GM19043 (cell line): ENCODE results near the gene BMP7.
"Not testable (repeated sequence)": the region's sequence is repeated elsewhere in the genome, so short reads cannot be mapped to it uniquely, and the experiment has no call there.

Source experiments
- ATAC-seq: cut with Tn5 transposase; IDR thresholded peaks from one replicate; pipeline ENCODE4 v1.9.1; 2021; ENCODE audit warnings: low read depth; ENCODE audit not compliant: unreplicated experiment

BMP7 gene

DNA sequence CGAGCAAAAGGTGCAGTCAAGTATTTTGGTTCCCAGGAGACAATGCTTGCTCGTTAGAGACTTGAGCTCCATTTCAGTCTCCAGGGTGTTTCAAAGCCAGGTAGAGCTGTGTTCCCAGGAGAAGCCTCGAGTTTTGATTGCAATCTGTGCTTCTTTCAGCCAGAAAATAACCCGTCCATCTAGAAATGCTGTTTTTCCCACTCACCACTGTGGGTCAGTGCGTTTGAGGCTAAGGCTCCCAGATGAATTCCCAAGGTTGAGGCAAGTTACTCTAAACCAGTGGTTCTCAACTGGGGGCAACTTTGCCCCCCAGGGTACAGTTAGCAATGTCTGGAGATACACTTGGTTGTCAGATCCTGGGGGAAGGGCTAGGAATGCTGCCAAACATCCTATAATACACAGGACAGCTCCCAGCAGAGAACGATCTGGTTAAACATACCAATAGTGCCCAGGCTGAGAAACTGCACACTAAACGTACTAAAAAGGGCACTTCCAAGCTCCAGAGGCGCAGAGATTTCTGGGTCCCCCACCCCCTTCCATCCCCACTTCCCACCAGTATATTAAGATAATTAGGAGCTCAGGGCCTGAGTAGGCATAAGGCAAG is 13.8 kb downstream of the BMP7 start:
- ATAC-seq, result no peak

DNA sequence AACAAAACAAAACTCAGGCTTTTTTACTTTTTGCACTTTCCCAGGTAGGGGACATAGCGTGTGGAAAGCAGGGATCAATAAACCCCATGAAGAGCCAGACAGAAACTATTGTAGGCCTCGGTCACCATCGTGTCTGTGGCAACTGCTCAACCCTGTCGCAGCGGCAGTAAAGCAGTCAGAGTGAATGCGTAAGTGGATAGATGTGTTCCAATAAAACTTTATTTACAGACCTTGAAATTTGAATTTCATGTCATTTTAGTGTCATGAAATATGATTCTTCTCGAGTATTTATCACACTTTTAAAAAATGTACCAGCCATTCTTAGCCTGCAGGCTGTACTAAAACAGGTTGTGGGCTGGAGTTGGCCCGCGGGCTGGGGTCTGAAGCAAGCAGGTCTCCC is 14.5 kb downstream of the BMP7 start:
- no peak for ATAC-seq

DNA sequence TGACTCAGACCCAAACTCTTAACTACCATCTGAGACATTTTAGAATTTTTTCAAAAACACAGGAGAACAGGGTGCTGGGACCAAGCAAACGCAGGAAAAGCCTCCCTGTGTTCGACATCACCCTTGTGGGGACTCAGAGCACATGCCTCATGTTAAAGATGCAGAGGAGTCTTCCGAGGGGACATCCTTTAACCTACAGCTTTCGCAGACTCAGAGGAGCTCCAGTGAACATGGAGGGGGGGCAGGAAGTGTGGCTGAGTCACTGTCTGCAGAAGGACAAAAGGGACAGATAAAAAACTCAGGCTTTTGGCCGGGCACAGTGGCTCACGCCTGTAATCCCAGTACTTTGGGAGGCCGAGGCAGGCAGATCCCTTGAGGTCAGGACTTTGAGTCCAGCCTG is 15.1 kb downstream of the BMP7 start:
- ATAC-seq, result no peak

DNA sequence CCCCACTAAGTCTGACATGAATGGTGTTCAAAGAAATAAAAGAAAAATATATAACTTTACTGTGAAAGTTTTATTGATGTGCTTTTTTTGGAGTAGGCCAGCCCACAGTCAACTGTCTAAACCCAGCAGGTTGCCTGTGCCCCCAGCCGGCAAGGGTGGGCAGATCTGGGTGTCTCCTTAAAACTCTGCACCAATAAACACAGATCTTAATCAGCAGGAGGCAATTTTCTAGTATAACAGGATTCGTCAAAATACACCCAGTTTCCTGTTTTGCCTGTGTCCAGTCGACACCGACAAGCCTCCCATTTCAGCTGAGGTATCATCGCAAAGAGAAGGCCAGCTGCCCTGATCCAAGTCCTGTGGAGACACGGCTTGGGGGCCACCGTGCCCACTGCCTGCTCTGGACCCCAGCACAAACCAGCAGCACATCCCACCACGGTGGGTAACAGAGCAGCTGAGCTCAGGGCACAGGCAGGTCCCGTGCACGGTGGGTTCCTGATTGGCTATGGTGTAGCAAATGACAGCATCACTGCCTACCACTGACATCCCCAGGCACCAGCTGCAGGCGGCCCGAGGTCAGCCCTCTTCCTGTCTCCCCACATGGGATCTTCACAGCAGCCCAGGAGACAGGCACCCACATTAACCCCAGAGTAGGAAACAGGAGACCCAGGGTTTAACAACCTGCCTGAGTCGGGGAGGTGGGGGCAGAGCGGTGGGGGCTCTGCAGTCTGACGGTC is 15.7 kb downstream of the BMP7 start:
- ATAC-seq, result no peak

DNA sequence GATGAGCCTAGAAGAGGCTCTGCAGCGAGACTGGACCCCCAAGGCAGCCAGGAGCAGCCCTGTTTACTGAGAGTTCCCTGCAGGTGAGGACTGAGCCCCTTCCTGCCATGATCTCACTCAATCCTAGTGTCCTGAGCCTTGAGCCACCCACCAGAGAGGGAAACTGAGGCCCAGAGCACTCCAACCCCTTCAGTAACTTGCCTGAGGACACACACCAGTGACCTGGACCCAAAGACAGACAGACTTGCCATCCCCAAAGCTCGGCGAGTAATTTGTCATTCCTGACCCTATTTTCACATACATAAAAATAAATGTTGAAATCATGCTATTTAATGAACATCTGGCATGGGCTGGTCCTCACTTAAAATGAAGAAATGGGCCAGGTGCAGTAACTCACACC is 16.7 kb downstream of the BMP7 start:
- ATAC-seq, result no peak

DNA sequence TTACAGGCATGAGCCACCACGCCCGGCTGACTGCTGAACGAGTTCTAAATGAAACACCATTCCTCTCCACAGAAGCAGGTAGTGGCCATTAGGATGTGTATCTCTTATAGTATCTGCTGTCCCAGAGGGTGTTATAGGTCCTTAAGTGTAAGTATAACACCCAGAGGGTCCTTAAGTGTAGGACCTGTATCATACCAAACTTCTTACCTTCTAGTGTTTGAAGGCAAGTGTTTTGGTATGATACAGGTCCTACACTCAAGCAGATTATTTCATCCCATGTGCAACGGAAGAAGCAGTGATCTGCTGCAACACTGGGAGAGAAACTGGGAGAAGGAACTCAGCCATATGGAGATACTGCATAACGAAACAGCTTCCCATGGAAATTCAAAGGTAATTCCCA is 17.4 kb downstream of the BMP7 start:
- ATAC-seq, result no peak

DNA sequence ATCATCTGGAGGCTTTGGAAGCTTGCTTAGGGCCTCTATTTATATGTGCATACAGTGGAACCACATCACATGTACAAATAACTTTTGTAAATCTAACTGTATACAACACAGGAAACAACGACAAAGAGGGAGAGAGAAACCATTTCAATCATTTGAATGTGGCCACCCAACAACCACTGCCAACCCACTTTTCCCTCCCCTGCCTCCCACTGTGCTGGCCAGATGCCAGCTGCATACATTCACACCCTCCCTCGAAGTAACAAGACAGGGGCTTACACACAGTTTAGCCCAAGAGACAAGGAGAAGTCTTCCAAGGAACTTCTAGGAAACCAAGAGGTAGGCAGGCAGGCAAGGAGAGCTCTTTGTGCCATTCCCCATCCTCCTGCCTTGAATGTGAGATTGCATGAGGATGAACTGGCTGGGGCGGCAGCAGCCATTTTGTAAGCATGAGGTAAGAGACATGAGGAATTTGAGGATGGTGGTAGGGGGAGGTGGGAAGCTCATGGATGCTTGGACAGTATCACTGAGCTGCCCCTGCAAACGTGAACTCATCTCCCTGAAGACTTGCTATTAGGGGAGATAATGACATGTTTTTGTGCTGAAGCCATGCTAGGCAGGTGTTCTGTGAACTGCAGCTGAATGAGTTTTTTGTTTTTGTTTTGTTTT is 18.2 kb downstream of the BMP7 start:
- no peak for ATAC-seq

DNA sequence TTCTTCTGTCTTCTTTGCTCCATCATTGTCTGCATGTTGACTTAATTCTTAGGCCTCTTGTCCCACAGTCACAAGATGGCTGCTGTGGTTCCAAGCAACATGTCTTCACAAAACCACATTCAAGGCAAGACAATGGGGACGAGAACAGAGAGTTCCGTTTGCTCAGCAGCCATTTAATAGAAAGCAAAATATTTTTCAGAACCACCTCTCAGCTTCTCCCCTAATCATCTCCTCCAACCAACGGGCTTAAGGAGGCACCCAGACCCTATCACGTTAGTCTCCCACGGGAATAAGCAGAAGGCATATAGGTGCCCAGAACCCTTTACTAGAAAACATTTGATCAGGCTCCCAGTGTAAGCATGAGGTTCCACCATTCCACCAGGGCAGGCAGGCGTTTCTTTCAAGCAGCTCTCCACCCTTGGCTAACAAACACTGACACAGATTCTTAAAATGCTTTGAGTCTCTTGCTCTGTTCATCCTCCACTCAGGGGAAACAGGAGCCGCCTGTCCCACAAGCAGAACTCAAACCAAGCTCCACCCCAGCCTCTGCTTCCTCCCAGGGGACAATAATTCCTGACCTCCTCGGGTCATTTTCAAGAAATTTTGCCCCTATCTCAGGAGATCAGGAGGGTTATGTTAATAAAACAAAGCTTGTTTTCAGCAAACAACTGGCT is 19.0 kb downstream of the BMP7 start:
- ATAC-seq, result no peak

DNA sequence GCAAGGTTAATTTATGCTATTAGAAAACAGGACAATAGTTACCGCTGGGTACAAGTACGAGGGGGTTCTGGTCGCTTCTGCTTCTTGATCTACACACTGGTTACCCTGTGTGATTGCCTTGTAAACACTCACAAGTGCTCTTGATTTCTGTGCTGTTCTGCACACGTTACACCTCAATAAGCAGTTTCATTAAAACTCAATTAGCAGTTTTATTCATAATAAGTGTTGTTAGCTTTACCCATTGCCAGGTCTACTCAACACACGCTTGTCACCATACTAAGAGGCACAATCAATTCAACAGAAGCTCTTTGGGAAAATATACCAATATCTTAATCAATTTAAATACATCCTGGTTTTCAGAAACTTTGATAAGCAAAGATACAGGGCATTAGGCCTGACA is 20.4 kb downstream of the BMP7 start:
- ATAC-seq, result no peak

DNA sequence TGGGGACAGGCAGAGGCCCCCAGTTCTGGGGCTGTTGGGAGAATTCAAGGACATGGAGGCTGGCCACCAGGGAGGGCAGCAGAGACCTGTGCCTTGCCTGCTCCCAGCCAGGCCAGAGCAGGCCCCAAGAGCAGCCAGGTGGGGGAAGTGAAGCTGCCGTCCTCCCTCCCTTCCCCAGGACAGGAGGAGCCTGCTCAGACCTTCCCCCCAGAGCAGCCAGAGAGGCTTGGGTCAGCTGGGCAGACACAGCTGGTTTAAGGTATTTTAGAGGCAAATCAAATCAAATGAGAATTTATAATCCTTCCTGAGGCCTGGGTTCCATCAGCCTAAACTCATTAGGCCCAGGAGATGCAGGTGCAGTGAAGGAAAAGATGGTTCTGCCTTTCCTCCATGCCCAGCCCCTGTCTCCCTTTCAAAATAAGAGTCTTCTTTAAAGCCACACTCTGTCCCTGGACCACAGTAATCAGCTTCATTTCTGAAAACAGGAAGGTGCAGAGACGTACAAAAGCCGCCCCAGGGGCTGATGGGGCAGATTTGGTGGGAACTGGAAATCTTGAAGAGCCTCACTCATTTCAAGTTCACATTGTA is 21.7 kb downstream of the BMP7 start:
- no peak for ATAC-seq

DNA sequence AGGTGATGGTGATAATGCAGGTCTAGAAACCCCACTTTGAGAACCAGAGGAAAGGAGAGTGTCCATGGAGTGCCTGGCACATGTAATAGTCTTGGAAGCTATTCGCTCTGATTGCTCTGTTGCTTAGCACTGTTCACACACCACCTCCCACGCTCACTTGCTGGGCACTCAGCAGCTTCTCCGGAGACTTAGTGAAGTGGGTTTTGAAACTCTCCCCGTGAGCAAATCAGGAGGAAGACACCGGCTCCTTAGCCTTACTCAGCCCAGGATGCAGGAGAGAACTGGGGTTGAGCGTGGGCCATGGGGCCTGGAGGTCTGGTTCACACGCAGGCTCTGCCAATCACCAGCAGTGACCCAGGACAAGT is 22.2 kb downstream of the BMP7 start:
- ATAC-seq, result no peak

DNA sequence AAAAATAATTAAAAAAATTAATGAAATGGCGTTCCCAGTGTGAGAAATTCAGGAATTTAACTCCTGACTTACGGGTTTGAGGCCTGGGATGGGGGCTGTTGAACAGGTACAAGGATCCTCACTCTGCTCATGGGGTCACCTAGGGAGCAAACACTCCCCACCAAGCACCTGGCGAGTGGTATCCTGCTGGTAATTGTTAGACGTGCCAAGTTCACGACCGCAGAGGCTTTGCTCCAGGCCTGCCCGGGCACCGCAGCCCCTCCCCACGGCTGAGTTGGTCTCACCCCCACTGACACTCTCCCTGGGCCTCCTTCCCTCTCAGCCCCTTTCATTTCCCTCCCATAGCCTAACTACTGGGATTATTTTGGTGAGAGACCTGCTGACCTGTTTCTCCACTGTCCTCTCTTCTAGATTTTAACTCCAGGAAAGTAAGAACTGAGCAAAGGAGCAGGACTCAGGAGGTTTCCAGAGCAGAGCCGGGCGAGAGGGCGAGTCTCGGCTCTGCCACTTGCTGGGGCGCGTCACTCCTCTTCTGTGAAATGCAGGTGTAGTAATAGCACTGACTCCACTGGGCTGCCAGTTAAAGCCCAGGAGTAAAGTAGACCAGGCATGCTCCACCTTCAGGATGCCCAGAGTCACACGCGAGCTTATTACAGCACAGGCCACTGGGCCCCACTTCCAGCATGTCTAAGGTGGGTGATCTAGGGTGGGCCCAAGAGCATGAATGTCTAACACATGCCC is 22.8 kb downstream of the BMP7 start:
- no peak for ATAC-seq

DNA sequence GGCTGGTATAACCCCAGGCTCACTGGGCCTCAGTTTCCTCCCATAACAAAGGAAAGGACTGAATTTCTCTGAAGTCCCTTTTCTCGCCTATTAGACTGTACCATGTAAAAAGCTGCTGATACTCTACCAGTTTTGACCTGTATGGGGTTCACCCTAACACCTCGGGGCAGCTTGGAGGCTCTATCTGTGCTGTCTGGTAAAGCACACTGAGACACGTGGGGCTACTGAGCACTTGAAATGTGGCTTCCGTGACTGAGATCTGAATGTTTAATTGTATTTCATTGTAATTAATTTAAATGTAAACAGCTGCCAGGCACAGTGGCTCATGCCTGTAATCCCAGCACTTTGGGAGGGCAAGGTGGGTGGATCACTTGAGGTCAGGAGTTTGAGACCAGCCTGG is 24.0 kb downstream of the BMP7 start:
- ATAC-seq, result no peak

DNA sequence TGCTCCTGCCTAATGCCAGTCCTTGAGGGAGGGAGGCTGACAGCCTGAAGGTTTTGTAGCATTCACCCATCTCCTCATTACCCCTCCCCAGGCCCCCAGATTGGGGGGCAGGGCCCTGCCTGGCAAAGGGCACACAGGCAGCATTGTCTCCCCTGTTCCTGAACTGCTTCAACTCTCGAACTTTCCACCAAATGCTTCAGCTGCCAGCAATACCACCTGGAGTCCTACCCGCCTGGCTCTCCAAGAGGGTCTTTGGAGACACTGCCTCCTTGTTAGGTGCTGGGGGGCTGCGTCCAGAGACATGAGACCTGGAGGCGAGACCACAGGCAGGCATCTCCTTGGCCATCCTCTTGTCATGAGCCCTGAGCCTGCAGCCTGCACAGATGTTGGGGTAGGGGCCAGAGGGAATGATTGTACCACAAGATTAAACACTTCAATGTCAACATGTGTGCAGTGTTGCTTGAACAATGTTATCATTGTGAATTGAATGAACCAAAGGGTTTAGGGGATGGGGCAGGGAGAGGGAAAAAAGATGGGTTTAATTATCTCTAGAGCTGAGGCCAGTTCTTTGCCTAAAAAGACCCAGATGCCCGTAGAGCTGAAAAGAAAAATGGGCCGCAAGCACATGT is 25.0 kb downstream of the BMP7 start:
- ATAC-seq, result no peak

DNA sequence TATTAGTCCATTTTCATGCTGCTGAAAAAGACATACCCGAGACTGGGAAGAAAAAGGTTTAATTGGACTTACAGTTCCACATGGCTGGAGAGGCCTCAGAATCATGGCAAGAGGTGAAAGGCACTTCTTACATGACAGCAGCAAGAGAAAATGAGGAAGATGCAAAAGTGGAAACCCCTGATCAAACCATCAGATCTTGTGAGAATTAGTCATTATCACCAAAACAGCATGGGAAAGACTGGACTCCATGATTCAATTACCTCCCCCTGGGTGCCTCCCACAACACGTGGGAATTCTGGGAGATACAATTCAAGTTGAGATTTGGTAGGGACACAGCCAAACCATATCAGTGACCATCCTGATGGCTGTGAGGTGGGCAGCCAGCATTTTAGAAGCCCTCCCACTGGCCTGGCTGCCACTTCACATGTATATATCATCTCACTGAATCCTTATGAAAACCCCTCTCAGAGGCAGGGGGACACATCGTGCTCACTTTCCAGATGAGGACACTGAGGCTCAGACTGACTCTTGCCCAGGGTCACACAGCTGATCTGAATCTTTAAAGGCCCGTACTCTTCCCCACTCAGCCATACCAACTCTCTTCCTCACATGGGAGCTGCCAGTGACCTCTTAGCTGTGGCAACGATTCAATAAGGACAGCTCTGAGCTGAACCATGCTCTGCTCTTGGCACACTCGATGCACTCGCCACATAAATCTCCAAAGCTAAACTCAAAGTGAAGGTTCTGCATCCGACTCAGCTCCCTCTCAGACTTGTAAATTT is 25.7 kb downstream of the BMP7 start:
- ATAC-seq, result no peak

DNA sequence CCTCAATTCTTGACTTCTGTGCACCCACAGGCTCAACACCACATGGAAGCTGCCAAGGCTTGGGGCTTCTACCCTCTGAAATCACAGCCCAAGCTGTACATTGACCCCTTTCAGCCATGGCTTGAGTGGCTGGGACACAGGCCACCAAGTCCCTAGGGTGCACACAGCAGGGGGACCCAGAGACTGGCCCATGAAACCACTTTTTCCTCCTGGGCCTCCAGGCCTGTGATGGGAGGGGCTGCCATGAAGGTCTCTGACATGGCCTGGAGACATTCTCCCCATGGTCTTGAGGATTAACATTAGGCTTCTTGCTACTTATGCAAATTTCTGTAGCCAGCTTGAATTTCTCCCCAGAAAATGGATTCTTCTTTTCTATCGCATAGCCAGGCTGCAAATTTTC is 26.7 kb downstream of the BMP7 start:
- ATAC-seq, result not testable (repeated sequence)

DNA sequence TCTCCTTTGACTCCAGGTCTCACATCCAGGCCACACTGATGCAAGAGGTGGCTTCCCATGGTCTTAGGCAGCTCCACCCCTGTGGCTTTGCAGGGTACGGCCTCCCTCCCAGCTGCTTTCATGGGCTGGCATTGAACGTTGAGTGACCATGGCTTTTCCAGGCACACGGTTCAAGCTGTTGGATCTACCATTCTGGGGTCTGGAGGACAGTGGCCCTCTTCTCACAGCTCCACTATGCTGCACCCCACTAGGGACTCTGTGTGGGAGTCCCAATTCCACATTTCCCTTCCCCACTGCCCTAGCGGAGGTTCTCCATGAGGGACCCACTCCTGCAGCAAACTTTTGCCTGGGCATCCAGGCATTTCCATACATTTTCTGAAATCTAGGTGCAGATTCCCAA is 27.1 kb downstream of the BMP7 start:
- ATAC-seq, result not testable (repeated sequence)

DNA sequence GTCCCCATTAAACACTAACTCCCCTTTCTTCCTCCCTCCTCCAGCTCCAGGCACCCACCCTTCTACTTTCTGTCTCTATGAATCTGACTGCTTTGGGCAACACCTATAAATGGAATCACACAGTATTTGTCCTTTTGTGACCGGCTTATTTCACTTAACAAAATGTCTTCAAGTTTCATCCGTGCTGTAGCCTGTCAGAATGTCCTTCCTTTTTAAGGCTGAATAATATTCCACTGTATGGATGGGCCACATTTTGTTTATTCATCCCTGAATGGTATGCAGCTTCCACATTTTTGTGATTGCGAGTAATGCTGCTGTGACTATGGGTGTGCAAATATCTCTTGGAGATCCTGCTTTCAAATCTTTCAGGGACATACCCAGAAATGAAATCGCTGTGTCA is 28.4 kb downstream of the BMP7 start:
- no peak for ATAC-seq

DNA sequence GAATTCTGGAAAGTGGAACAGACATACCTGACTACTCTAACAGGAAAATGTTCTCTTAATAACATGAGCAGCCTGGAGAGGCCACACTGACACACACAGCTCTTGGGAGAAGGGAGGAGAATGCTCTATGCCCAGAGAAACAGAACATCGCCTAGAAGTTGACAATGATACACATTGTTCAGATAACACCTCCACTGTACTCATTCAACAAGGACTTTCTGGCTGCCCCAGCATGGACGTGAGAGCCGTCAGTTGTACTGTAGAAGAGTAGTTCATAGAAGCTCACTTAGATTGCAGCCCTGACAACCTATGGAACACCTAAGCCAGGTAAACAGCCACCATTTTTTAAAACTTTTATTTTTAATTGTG is 28.9 kb downstream of the BMP7 start:
- no peak for ATAC-seq
